Gastroesophageal sphincter (tissue), 4 donors: ENCODE results near the gene WFDC1. TPM values are rescaled to one million over a fixed set of nuclear protein-coding genes. Genes with fewer than 3 reads are reported as not detected.

ENCODE experiments used
- ATAC-seq: fragments of 150-250 bp; one replicate; pipeline ENCODE4 v1.9.1; 2016; ENCODE audit warnings: mild to moderate bottlenecking, moderate library complexity
- H3K27ac ChIP-seq, 4 donors: fragments of 200-600 bp; sonication (generic) in 3 of 4; 1 replicate in 3 of 4; 2 replicates in 1 of 4; pipeline ENCODE4 v1.5.1; 2016 to 2019
- H3K27me3 ChIP-seq: fragments of 200-600 bp; sonication (generic); one replicate; pipeline ENCODE4 v1.5.1; 2019
- H3K36me3 ChIP-seq, 2 donors: fragments of 200-600 bp; sonication (generic); one replicate each; pipeline ENCODE4 v1.5.1; 2019; ENCODE audit warnings: control low read depth in 1 of 2
- H3K4me1 ChIP-seq, 3 donors: fragments of 200-600 bp; sonication (generic); 1 replicate in 2 of 3; 2 replicates in 1 of 3; pipeline ENCODE4 v1.5.1; 2016 to 2019; ENCODE audit warnings: control low read depth in 2 of 3
- H3K4me3 ChIP-seq, 2 donors: fragments of 200-600 bp; sonication (generic); one replicate each; pipeline ENCODE4 v1.5.1; 2019; ENCODE audit warnings: mild to moderate bottlenecking in 1 of 2, moderate library complexity in 1 of 2
- H3K9me3 ChIP-seq, 3 donors: fragments of 200-600 bp; sonication (generic); one replicate each; pipeline ENCODE4 v1.5.1; 2017 to 2019; ENCODE audit warnings: control low read depth in 2 of 3
- CTCF ChIP-seq, 4 experiments: fragments of 200-600 bp in 2 of 4; fragments of 450-650 bp in 2 of 4; sonication (generic) in 1 of 4; IDR thresholded peaks; one replicate each; pipeline ENCODE4 v1.5.1; 2017 to 2019; ENCODE audit warnings: antibody characterized with exemption in 4 of 4, mild to moderate bottlenecking in 2 of 4, moderate library complexity in 2 of 4
- EP300 ChIP-seq: sonication (generic); formaldehyde crosslinking; IDR thresholded peaks from one replicate; pipeline ENCODE4 v1.6.1; 2017; ENCODE audit warnings: antibody characterized with exemption, mild to moderate bottlenecking
- POLR2A ChIP-seq, 2 donors: fragments of 450-650 bp; IDR thresholded peaks; one replicate each; pipeline ENCODE4 v1.6.1; 2017; ENCODE audit warnings: antibody characterized with exemption in 2 of 2, mild to moderate bottlenecking in 2 of 2, moderate library complexity in 1 of 2
- POLR2AphosphoS5 ChIP-seq: sonication (generic); formaldehyde crosslinking; IDR thresholded peaks from one replicate; pipeline ENCODE4 v1.6.1; 2017; ENCODE audit warnings: antibody characterized with exemption
- WGBS, 2 donors: methylation state at CpG; one replicate each; pipeline ENCODE4 v1.1.5; 2018; ENCODE audit warnings: low coverage in 1 of 2; 5-methylcytosine and 5-hydroxymethylcytosine counted together
- total RNA-seq, 4 donors: library from RNA; depleted of rRNA; stranded (reverse); fragments of >200 nt; gene quantifications; one replicate each; pipeline ENCODE4 v1.1.0, GENCODE V29; 2016

WFDC1 gene
- total RNA-seq, 4 donors from 2014 or later: 25.0 to 53.1 (median 38.2) TPM

GRCh38 chr16:84366208-84366607 lies 71.5 kb downstream of the WFDC1 start:
- H3K27me3 ChIP-seq: peaks cover 62% of the 10 kb centered on the region
- no peak for ATAC-seq
- H3K4me3 ChIP-seq: no peak overlapping the region
- 78 to 84% methylated on average over 8 to 9 of the region's 9 CpGs for WGBS, 2 donors
- H3K9me3 ChIP-seq: no peaks in the 10 kb centered on the region
- TF ChIP-seq CTCF (IDR thresholded peaks at IDR 0.05) (no peak), POLR2A (IDR thresholded peaks at IDR 0.05) (no peak), EP300 (no peak)
- H3K4me1 ChIP-seq: peaks cover 0 to 13% (median 0%) of the 10 kb centered on the region in 3 donors
- H3K36me3 ChIP-seq: no peaks in the 10 kb centered on the region
- H3K27ac ChIP-seq: no peak overlapping the region

- Histone ChIP-seq H3K4me1 (peaks cover 0 to 13% (median 0%) of the 10 kb centered on the region in 3 donors), H3K27ac (no peak overlapping the region), H3K36me3 (no peaks in the 10 kb centered on the region), H3K27me3 (peaks cover 72% of the 10 kb centered on the region), H3K9me3 (no peaks in the 10 kb centered on the region), H3K4me3 (no peak overlapping the region)
- TF ChIP-seq POLR2A (IDR thresholded peaks at IDR 0.05): no peak
- no peak for TF ChIP-seq POLR2AphosphoS5
- no peak for TF ChIP-seq CTCF (IDR thresholded peaks at IDR 0.05)
- TF ChIP-seq EP300: no peak
- WGBS, 2 donors: 48 to 70% methylated on average over 3 to 4 of the region's 9 CpGs
- no peak for ATAC-seq
These were observed 72.6 kb downstream of the WFDC1 start for GRCh38 chr16:84367297-84367680.

GRCh38 chr16:84367750-84368307 lies 73.2 kb downstream of the WFDC1 start:
- Histone ChIP-seq H3K4me3 (no peak overlapping the region), H3K36me3 (no peaks in the 10 kb centered on the region), H3K4me1 (peaks cover 0 to 13% (median 0%) of the 10 kb centered on the region in 3 donors), H3K27me3 (peaks cover 76% of the 10 kb centered on the region), H3K9me3 (no peaks in the 10 kb centered on the region), H3K27ac (no peak overlapping the region)
- TF ChIP-seq POLR2AphosphoS5 (no peak), CTCF (IDR thresholded peaks at IDR 0.05) (no peak), POLR2A (IDR thresholded peaks at IDR 0.05) (no peak), EP300 (no peak)
- ATAC-seq: no peak
- 20 to 31% methylated on average over 1 to 15 of the region's 27 CpGs for whole genome bisulfite sequencing, 2 donors

GRCh38 chr16:84368308-84368996 lies 73.8 kb downstream of the WFDC1 start, which contains the start of gene ATP2C2:
Gene ATP2C2, plus strand, starts transcription at chr16:84368538. Its CDS starts 78 bp downstream, at chr16:84368616.
- WGBS, 2 donors: 3% methylated on average over 8 of the region's 66 CpGs; no CpG with 5 or more reads in 1 of the 2 donors
- Histone ChIP-seq H3K36me3 (no peaks in the 10 kb centered on the region), H3K4me1 (peaks cover 0 to 13% (median 0%) of the 10 kb centered on the region in 3 donors), H3K27me3 (peaks cover 76% of the 10 kb centered on the region), H3K4me3 (peak within 1 kb of the TSS in 1 of 2 donors; percentile 6), H3K27ac (no peak within 1 kb of the TSS), H3K9me3 (no peaks in the 10 kb centered on the region)
- TF ChIP-seq EP300 (no peak), POLR2A (IDR thresholded peaks at IDR 0.05) (no peak), CTCF (IDR thresholded peaks at IDR 0.05) (no peak), POLR2AphosphoS5 (no peak)
- no peak for ATAC-seq

GRCh38 chr16:84369105-84369504 lies 74.4 kb downstream of the WFDC1 start:
- Histone ChIP-seq H3K4me1 (peaks cover 0 to 13% (median 0%) of the 10 kb centered on the region in 3 donors), H3K36me3 (no peaks in the 10 kb centered on the region), H3K4me3 (no peak overlapping the region), H3K9me3 (no peaks in the 10 kb centered on the region), H3K27me3 (peaks cover 76% of the 10 kb centered on the region), H3K27ac (no peak overlapping the region)
- no peak for TF ChIP-seq POLR2AphosphoS5
- TF ChIP-seq POLR2A (IDR thresholded peaks at IDR 0.05): no peak
- no peak for TF ChIP-seq CTCF (IDR thresholded peaks at IDR 0.05)
- TF ChIP-seq EP300: no peak
- no peak for ATAC-seq
- 41 to 47% methylated on average over 2 to 7 of the region's 7 CpGs for WGBS, 2 donors
